SU-DHL-6 (cell line): Measurements from ENCODE around the gene USP17L27.
"Not testable (repeated sequence)": the region's sequence is repeated elsewhere in the genome, so short reads cannot be mapped to it uniquely, and the experiment has no call there.

ENCODE experiments used
- H2AFZ ChIP-seq: fragments of 200-600 bp; sonication (generic); 2 replicates; pipeline ENCODE4 v1.6.1; 2014; ENCODE audit warnings: low read depth, mild to moderate bottlenecking, moderate library complexity, mixed read lengths, antibody characterized with exemption, low read length; ENCODE audit not compliant: severe bottlenecking
- H3F3A ChIP-seq: fragments of 200-600 bp; shearing (Covaris generic); 2 replicates; pipeline ENCODE4 v1.6.0; 2016; ENCODE audit warnings: antibody characterized with exemption, mild to moderate bottlenecking; ENCODE audit not compliant: insufficient read depth
- H3K27ac ChIP-seq: fragments of 200-600 bp; sonication (generic); 2 replicates; pipeline ENCODE4 v1.5.1; 2016; ENCODE audit warnings: low read depth, mild to moderate bottlenecking, low read length, moderate library complexity, mixed read lengths
- H3K27me3 ChIP-seq: fragments of 200-600 bp; sonication (generic), shearing (Covaris generic); 2 replicates; pipeline ENCODE4 v1.6.0; 2014; ENCODE audit warnings: mild to moderate bottlenecking, low read length
- H3K36me3 ChIP-seq: fragments of 200-600 bp; sonication (generic); 2 replicates; pipeline ENCODE4 v1.6.1; 2014; ENCODE audit warnings: mild to moderate bottlenecking, low read length, mixed read lengths
- H3K4me2 ChIP-seq: fragments of 300-600, 200-600 bp; shearing (Covaris generic), sonication (generic); 2 replicates; pipeline ENCODE4 v1.6.0; 2014; ENCODE audit warnings: low read length, low read depth, mild to moderate bottlenecking; ENCODE audit not compliant: poor library complexity, severe bottlenecking
- H3K4me3 ChIP-seq: fragments of 200-600 bp; sonication (generic); 2 replicates; pipeline ENCODE4 v1.5.1; 2014; ENCODE audit warnings: antibody characterized with exemption, low read length, mild to moderate bottlenecking, mixed read lengths; ENCODE audit not compliant: insufficient read depth, poor library complexity, severe bottlenecking
- H3K79me2 ChIP-seq: fragments of 200-600 bp; sonication (generic); 2 replicates; pipeline ENCODE4 v1.6.1; 2014; ENCODE audit warnings: mild to moderate bottlenecking, low read length, moderate library complexity; ENCODE audit not compliant: insufficient read depth
- H3K9ac ChIP-seq: fragments of 200-600 bp; sonication (generic); 2 replicates; pipeline ENCODE4 v1.7.0; 2014; ENCODE audit warnings: mild to moderate bottlenecking, low read length
- H3K9me2 ChIP-seq: fragments of 200-600 bp; sonication (generic); replicated peaks from 2 replicates; pipeline ENCODE4 v1.6.1; 2014; ENCODE audit warnings: low read length; ENCODE audit not compliant: insufficient read depth
- H3K9me3 ChIP-seq: fragments of 200-600 bp; sonication (generic); 2 replicates; pipeline ENCODE4 v1.6.1; 2014; ENCODE audit warnings: low read length, mixed read lengths; ENCODE audit not compliant: insufficient read depth
- H4K20me1 ChIP-seq: fragments of 200-600 bp; sonication (generic); 2 replicates; pipeline ENCODE4 v1.6.1; 2014; ENCODE audit warnings: low read depth, mild to moderate bottlenecking, antibody characterized with exemption, low read length, moderate library complexity, mixed read lengths

Gene USP17L27

GRCh38 chr4:9343848-9344247 is at the start of gene USP17L27:
USP17L27 (plus strand) TSS chr4:9344148; CDS start chr4:9344148, 0 bp downstream.
- not testable (repeated sequence) for H3F3A ChIP-seq, H4K20me1 ChIP-seq, H3K9me3 ChIP-seq, H3K4me3 ChIP-seq, H3K9ac ChIP-seq, H3K36me3 ChIP-seq, H3K79me2 ChIP-seq, H3K9me2 ChIP-seq, H3K4me2 ChIP-seq, H3K27me3 ChIP-seq, H2AFZ ChIP-seq, H3K27ac ChIP-seq

- not testable (repeated sequence) for H3K4me3 ChIP-seq, H3K27ac ChIP-seq, H3F3A ChIP-seq, H3K9ac ChIP-seq, H3K4me2 ChIP-seq, H3K79me2 ChIP-seq, H3K36me3 ChIP-seq, H3K9me2 ChIP-seq, H2AFZ ChIP-seq, H4K20me1 ChIP-seq, H3K27me3 ChIP-seq, H3K9me3 ChIP-seq
Measured at GRCh38 chr4:9324191-9324590, 19.8 kb upstream of the USP17L27 start.

- not testable (repeated sequence) for H3K27me3 ChIP-seq, H4K20me1 ChIP-seq, H2AFZ ChIP-seq, H3K79me2 ChIP-seq, H3K4me3 ChIP-seq, H3K9ac ChIP-seq, H3K4me2 ChIP-seq, H3K9me3 ChIP-seq, H3F3A ChIP-seq, H3K9me2 ChIP-seq, H3K36me3 ChIP-seq, H3K27ac ChIP-seq
Measured at GRCh38 chr4:9324865-9325264, 19.1 kb upstream of the USP17L27 start, which contains the start of gene USP17L24. USP17L24 (plus strand) TSS chr4:9325165; CDS start chr4:9325165, 0 bp downstream.

- H2AFZ ChIP-seq, H3K27ac ChIP-seq, H3K27me3 ChIP-seq, H3K36me3 ChIP-seq, H4K20me1 ChIP-seq, H3K79me2 ChIP-seq, H3F3A ChIP-seq, H3K9me3 ChIP-seq, H3K9me2 ChIP-seq, H3K4me2 ChIP-seq, H3K4me3 ChIP-seq, H3K9ac ChIP-seq: not testable (repeated sequence)
Measured at GRCh38 chr4:9329611-9330010, 14.3 kb upstream of the USP17L27 start, which contains the start of gene USP17L25. USP17L25 (plus strand) TSS chr4:9329911; CDS start chr4:9329911, 0 bp downstream.

- H3K79me2 ChIP-seq, H3K9ac ChIP-seq, H4K20me1 ChIP-seq, H3K9me2 ChIP-seq, H3K4me2 ChIP-seq, H3K4me3 ChIP-seq, H3K9me3 ChIP-seq, H2AFZ ChIP-seq, H3K36me3 ChIP-seq, H3F3A ChIP-seq, H3K27me3 ChIP-seq, H3K27ac ChIP-seq: not testable (repeated sequence)
Measured at GRCh38 chr4:9334358-9334757, 9.6 kb upstream of the USP17L27 start, which contains the start of gene USP17L26. USP17L26 (plus strand) TSS chr4:9334658; CDS start chr4:9334658, 0 bp downstream.

- H3K79me2 ChIP-seq, H3K36me3 ChIP-seq, H3K9me2 ChIP-seq, H3K27me3 ChIP-seq, H3K4me2 ChIP-seq, H4K20me1 ChIP-seq, H3K27ac ChIP-seq, H3K4me3 ChIP-seq, H3K9me3 ChIP-seq, H3F3A ChIP-seq, H2AFZ ChIP-seq, H3K9ac ChIP-seq: not testable (repeated sequence)
Measured at GRCh38 chr4:9339103-9339502, 4.8 kb upstream of the USP17L27 start, which contains the start of gene USP17L5. USP17L5 (plus strand) TSS chr4:9339403; CDS start chr4:9339403, 0 bp downstream.

- not testable (repeated sequence) for H3F3A ChIP-seq, H3K9me2 ChIP-seq, H3K9me3 ChIP-seq, H3K36me3 ChIP-seq, H2AFZ ChIP-seq, H3K4me3 ChIP-seq, H3K79me2 ChIP-seq, H4K20me1 ChIP-seq, H3K4me2 ChIP-seq, H3K27me3 ChIP-seq, H3K9ac ChIP-seq, H3K27ac ChIP-seq
Measured at GRCh38 chr4:9348593-9348992, 4.6 kb downstream of the USP17L27 start, which contains the start of gene USP17L28. USP17L28 (plus strand) TSS chr4:9348893; CDS start chr4:9348893, 0 bp downstream.

- H3K9me3 ChIP-seq, H3F3A ChIP-seq, H3K79me2 ChIP-seq, H2AFZ ChIP-seq, H4K20me1 ChIP-seq, H3K9ac ChIP-seq, H3K27ac ChIP-seq, H3K4me2 ChIP-seq, H3K36me3 ChIP-seq, H3K4me3 ChIP-seq, H3K27me3 ChIP-seq, H3K9me2 ChIP-seq: not testable (repeated sequence)
Measured at GRCh38 chr4:9350866-9351265, 6.9 kb downstream of the USP17L27 start.
